Vagina (tissue), 2 donors: ENCODE results near the gene INPP4B. TPM values are rescaled to one million over a fixed set of nuclear protein-coding genes. Genes with fewer than 3 reads are reported as not detected.
"Not testable (repeated sequence)": the region's sequence is repeated elsewhere in the genome, so short reads cannot be mapped to it uniquely, and the experiment has no call there.

ENCODE experiments used
- DNase-seq, 2 donors: peaks; one replicate each; pipeline ENCODE4 v3.0.0-alpha.2; 2017; ENCODE audit errors: extremely low spot score in 2 of 2
- H3K27ac ChIP-seq: fragments of 200-600 bp; sonication (generic); one replicate; pipeline ENCODE4 v1.5.1; 2019
- H3K27me3 ChIP-seq: fragments of 200-600 bp; sonication (generic); one replicate; pipeline ENCODE4 v1.5.1; 2019
- H3K36me3 ChIP-seq, 2 donors: fragments of 200-600 bp; sonication (generic); one replicate each; pipeline ENCODE4 v1.5.1; 2017 to 2019
- H3K4me1 ChIP-seq: fragments of 200-600 bp; sonication (generic); one replicate; pipeline ENCODE4 v1.5.1; 2019
- H3K4me3 ChIP-seq, 2 donors: fragments of 200-600 bp; sonication (generic); 1 replicate in 1 of 2; 2 replicates in 1 of 2; pipeline ENCODE4 v1.5.1; 2016 to 2019
- H3K9me3 ChIP-seq: fragments of 200-600 bp; sonication (generic); one replicate; pipeline ENCODE4 v1.5.1; 2019
- CTCF ChIP-seq, 3 experiments: fragments of 450-650 bp in 2 of 3; fragments of 200-600 bp in 1 of 3; sonication (generic) in 1 of 3; IDR thresholded peaks; one replicate each; pipeline ENCODE4 v1.5.1; 2017 to 2019; ENCODE audit warnings: antibody characterized with exemption in 3 of 3, mild to moderate bottlenecking in 2 of 3, moderate library complexity in 2 of 3
- POLR2A ChIP-seq, 2 donors: fragments of 450-650 bp; IDR thresholded peaks; one replicate each; pipeline ENCODE4 v1.6.1; 2017; ENCODE audit warnings: antibody characterized with exemption in 2 of 2, mild to moderate bottlenecking in 2 of 2, moderate library complexity in 2 of 2
- POLR2AphosphoS5 ChIP-seq, 2 donors: sonication (generic); formaldehyde crosslinking; IDR thresholded peaks; one replicate each; pipeline ENCODE4 v1.9.0; 2017; ENCODE audit warnings: antibody characterized with exemption in 2 of 2, mild to moderate bottlenecking in 2 of 2, low read depth in 1 of 2; ENCODE audit not compliant: insufficient read depth in 1 of 2
- intact Hi-C: fragments of 100-400 bp; cut with DNase I; formaldehyde crosslinking; loops from one replicate; pipeline ENCODE4 v1.15.1; 2023
- total RNA-seq: library from RNA; depleted of rRNA; stranded (reverse); fragments of >200 nt; gene quantifications from one replicate; pipeline ENCODE4 v1.2.3, GENCODE V29; 2016

Gene INPP4B
- total RNA-seq, 1 donor from 2014 or later = 21.1 TPM

DNA sequence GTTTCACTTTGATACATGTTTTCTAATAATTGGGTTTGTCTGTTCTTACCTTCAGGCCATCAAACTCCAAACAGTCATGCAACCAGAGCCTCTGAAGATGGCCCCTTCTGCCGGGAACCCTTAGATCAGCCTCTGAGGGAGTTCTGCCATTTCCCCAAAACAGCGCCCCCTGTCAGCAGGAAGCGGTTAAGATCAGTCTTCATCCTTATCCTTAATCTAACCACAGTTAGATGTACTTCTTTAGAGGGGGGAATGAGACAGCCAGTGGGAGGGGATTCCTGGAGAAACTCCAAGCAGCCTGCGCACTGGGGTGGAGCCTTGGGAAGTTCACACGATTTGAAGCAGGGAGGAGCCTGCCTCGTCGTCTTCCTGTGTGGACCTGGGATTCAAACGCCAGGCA, 185.4 kb downstream of the INPP4B start:
- Histone ChIP-seq H3K27me3 (no peaks in the 10 kb centered on the region), H3K9me3 (peaks cover 24% of the 10 kb centered on the region), H3K27ac (no peak overlapping the region), H3K4me3 (no peak overlapping the region), H3K4me1 (no peaks in the 10 kb centered on the region), H3K36me3 (no peaks in the 10 kb centered on the region)
- intact Hi-C loops = no loop called here
- TF ChIP-seq CTCF (IDR thresholded peaks at IDR 0.05) (no peak), POLR2A (IDR thresholded peaks at IDR 0.05) (no peak), POLR2AphosphoS5 (IDR thresholded peaks at IDR 0.05; ENCODE audit: insufficient read depth in 1 of 2, low read depth in 1 of 2) (no peak)
- no peak for DNase-seq

DNA sequence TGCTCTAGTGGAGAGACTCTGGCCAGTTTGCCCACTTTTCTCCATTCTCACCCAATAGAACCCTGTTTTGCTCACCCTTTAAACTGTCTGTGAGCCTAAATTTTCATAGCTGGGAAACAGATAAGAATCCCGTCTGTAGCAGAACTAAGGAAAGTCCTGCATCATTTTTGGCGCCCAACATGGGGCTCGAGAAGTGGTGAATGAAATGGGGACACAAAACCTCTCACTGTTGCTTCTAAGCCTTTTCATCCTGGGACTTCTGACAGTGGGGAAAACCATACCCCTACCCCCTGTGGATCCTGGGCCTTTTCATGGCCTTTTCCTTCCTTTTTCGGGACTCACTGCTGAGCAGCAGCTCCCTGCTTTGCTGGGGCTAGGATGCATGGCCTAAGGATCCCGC, 189.9 kb downstream of the INPP4B start:
- no peaks in the 10 kb centered on the region for H3K27me3 ChIP-seq
- H3K36me3 ChIP-seq = no peaks in the 10 kb centered on the region
- H3K4me1 ChIP-seq = no peaks in the 10 kb centered on the region
- no peak overlapping the region for H3K4me3 ChIP-seq
- intact Hi-C loops = no loop called here
- H3K9me3 ChIP-seq = peaks cover 46% of the 10 kb centered on the region
- TF ChIP-seq POLR2AphosphoS5 (IDR thresholded peaks at IDR 0.05; ENCODE audit: insufficient read depth in 1 of 2, low read depth in 1 of 2) = no peak
- no peak for TF ChIP-seq CTCF (IDR thresholded peaks at IDR 0.05)
- TF ChIP-seq POLR2A (IDR thresholded peaks at IDR 0.05) = no peak
- H3K27ac ChIP-seq = no peak overlapping the region
- DNase-seq = no peak

- no peaks in the 10 kb centered on the region for H3K36me3 ChIP-seq
- H3K4me1 ChIP-seq = no peaks in the 10 kb centered on the region
- intact Hi-C loops = no loop called here
- H3K27me3 ChIP-seq = no peaks in the 10 kb centered on the region
- peaks cover 8% of the 10 kb centered on the region for H3K9me3 ChIP-seq
- DNase-seq = no peak
- H3K4me3 ChIP-seq = no peak overlapping the region
- H3K27ac ChIP-seq = no peak overlapping the region
- TF ChIP-seq CTCF (IDR thresholded peaks at IDR 0.05) (no peak), POLR2AphosphoS5 (IDR thresholded peaks at IDR 0.05; ENCODE audit: insufficient read depth in 1 of 2, low read depth in 1 of 2) (no peak)
Measured at GRCh38 chr4:142648378-142648777, 197.7 kb downstream of the INPP4B start.

GRCh38 chr4:142645475-142646108, 200.5 kb downstream of the INPP4B start:
- no peaks in the 10 kb centered on the region for H3K36me3 ChIP-seq
- H3K27ac ChIP-seq = no peak overlapping the region
- intact Hi-C loops = no loop called here
- no peak for DNase-seq
- TF ChIP-seq CTCF (IDR thresholded peaks at IDR 0.05) (no peak), POLR2AphosphoS5 (IDR thresholded peaks at IDR 0.05; ENCODE audit: insufficient read depth in 1 of 2, low read depth in 1 of 2) (no peak), POLR2A (IDR thresholded peaks at IDR 0.05) (no peak)
- H3K4me1 ChIP-seq = no peaks in the 10 kb centered on the region
- no peaks in the 10 kb centered on the region for H3K27me3 ChIP-seq
- no peak overlapping the region for H3K4me3 ChIP-seq
- H3K9me3 ChIP-seq = no peaks in the 10 kb centered on the region

DNA sequence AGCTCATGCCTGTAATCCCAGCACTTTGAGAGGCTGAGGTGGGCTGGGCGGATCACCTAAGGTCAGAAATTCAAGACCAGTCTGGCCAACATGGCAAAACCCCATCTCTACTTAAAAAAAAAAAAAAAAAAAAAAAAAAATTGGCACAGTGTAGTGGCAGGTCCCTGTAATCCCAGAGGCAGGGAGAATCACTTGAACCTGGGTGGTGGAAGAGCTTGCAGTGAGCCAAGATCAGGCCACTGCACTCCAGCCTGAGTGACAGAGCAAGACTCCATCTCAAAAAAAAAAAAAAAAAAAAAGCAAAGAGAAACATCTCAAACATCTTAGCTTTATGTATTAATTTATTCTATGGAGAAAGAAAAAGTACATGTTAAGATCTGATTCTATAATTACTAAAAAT, 201.5 kb downstream of the INPP4B start:
- H3K4me1 ChIP-seq, H3K9me3 ChIP-seq, DNase-seq, H3K36me3 ChIP-seq, H3K27me3 ChIP-seq, intact Hi-C loops, H3K4me3 ChIP-seq, H3K27ac ChIP-seq: not testable (repeated sequence)
